GM19452 (cell line): ENCODE data around the gene GHR.
A peak's percentile ranks its signal among the peaks of the same experiment; 100 is the strongest.
"Not testable (repeated sequence)": the region's sequence is repeated elsewhere in the genome, so short reads cannot be mapped to it uniquely, and the experiment has no call there.

Experiments
- ATAC-seq: cut with Tn5 transposase; IDR thresholded peaks from one replicate; pipeline ENCODE4 v1.9.1; 2021; ENCODE audit not compliant: unreplicated experiment

GHR gene

DNA sequence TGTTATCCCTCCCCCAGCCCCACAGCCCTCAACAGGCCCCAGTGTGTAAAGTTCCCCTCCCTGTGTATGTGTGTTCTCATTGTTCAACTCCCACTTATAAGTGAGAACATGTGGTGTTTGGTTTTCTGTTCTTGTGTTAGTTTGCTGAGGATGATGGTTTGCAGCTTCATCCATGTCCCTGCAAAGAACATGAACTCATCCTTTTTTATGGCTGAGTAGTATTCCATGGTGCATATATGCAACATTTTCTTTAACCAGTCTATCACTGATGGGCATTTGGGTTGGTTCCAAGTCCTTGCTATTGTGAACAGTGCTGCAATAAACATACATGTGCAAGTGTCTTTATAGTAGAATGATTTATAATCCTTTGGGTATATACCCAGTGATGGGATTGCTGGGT, 261.8 kb downstream of the GHR start:
- not testable (repeated sequence) for ATAC-seq

DNA sequence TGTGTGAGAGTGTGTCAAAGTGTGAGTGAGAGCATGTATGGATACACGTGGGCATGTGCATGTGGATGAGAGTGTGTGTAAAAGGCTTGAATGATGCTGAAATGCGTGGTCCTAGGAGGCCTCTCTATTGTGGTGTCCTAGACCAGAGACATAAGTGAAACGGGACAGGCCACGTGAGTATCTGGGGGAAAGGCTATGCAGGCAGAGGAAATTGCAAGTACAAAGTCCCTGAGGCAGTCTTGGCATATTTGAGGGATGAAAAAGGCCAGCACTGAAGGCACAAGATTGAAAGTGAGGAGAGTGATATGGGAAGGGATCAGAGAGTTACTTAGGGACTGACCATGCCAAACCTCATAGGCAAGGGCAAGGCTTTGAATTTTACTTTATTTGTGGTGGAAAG, 266.2 kb downstream of the GHR start:
- ATAC-seq: no peak

DNA sequence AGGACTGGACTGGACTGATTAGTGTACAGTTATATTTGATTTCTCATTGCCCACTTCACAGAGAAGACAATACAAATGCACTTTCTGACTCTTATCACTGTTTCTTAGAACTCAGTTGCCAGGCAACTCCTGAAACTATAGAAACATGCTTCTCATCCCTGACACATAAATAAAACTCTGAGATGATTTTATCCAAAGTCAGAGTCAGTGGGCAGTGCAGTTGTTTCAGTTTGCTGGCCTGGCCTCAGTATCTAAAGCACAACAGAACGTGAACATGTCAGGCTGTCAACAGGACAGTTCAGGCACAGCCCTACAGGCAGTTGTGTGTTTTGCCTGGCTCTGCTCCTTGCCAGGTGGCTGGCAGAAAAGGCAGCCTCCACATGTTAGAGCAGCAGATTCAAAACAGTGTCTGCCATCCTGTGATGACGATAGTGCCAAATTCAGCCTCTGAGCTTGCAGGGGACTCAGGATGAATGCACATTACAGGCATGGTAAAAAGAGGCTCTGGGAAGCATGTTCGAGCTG, 268.2 kb downstream of the GHR start:
- no peak for ATAC-seq

DNA sequence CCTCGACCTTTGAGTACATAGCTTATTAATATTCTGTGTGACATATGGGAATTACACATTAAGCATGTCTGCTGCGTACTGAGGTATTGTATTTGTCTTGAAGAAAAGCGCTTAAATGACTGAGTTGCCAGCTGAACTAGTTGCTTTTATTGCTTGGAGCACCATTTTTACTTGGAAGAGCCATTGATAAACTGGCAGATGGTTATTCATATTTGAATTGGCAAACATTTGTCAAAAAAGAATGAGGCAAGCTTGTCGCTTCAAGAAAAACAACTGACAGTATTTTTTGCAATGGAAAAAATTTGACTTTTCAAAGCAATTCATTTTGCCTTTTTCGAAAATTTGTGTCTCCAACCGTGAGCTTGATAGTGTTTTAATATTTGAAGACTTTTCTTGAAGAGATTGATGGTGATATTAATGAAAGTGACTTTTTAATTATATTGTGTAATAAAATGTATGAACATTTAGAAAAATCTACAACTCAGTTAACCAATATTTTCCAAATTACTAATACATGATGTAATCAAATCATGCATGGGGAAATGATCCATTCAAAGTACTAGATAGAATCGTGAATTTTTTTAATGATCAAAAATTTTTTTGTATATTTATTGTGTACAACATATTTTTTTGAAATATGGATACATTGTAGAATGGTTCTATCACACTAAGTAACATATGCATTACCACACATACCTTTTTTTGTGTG, 278.3 kb downstream of the GHR start:
- ATAC-seq: no peak

DNA sequence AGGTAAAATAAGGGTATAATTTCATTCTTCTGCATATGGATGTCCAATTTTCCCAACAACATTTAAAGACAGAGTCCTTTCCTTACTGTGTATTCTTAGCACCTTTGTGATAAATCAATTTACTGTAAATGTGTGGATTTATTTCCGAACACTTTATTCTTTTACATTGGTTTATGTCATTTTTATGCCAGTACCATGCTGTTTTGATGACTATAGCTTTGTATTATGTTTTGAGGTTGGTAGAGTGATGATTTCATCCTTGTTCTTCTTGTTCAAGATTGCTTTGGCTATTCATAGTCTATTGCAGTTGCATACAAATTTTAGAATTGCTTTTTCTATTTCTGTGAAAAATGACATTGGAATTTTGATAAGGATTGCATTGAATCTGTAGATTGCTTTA, 280.0 kb downstream of the GHR start:
- ATAC-seq: no peak

DNA sequence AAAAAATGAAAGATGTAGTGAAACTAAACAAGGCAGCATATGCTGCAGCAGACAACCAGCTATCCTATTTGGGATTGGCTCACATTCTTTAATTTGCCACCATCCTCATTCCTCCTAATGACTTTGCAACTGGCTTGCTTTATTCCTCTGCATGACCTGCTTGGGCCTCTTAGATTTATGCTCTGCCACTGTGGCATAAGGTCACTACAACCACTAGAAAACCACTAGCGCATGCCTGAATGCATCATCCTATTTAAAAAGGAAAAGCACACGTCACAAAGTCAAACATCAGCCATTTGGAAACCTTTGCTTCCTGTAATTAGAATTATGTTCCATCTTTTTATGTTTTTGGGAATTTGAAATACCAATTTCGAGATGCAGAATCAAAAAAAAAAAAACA, 292.5 kb downstream of the GHR start:
- ATAC-seq: no peak

DNA sequence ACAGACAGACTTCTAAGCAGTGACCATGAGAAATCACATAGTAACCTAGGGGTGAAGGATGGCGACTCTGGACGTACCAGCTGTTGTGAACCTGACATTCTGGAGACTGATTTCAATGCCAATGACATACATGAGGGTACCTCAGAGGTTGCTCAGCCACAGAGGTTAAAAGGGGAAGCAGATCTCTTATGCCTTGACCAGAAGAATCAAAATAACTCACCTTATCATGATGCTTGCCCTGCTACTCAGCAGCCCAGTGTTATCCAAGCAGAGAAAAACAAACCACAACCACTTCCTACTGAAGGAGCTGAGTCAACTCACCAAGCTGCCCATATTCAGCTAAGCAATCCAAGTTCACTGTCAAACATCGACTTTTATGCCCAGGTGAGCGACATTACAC, 295.4 kb downstream of the GHR start:
- ATAC-seq: peak; percentile 95

DNA sequence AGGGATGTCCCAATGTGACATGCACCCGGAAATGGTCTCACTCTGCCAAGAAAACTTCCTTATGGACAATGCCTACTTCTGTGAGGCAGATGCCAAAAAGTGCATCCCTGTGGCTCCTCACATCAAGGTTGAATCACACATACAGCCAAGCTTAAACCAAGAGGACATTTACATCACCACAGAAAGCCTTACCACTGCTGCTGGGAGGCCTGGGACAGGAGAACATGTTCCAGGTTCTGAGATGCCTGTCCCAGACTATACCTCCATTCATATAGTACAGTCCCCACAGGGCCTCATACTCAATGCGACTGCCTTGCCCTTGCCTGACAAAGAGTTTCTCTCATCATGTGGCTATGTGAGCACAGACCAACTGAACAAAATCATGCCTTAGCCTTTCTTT, 295.8 kb downstream of the GHR start:
- no peak for ATAC-seq

DNA sequence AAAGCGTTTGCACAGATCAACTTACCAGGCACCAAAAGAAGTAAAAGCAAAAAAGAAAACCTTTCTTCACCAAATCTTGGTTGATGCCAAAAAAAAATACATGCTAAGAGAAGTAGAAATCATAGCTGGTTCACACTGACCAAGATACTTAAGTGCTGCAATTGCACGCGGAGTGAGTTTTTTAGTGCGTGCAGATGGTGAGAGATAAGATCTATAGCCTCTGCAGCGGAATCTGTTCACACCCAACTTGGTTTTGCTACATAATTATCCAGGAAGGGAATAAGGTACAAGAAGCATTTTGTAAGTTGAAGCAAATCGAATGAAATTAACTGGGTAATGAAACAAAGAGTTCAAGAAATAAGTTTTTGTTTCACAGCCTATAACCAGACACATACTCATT, 297.0 kb downstream of the GHR start:
- ATAC-seq: no peak

DNA sequence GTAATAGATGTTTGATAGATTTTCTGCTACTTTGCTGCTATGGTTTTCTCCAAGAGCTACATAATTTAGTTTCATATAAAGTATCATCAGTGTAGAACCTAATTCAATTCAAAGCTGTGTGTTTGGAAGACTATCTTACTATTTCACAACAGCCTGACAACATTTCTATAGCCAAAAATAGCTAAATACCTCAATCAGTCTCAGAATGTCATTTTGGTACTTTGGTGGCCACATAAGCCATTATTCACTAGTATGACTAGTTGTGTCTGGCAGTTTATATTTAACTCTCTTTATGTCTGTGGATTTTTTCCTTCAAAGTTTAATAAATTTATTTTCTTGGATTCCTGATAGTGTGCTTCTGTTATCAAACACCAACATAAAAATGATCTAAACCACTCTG, 298.2 kb downstream of the GHR start:
- no peak for ATAC-seq

DNA sequence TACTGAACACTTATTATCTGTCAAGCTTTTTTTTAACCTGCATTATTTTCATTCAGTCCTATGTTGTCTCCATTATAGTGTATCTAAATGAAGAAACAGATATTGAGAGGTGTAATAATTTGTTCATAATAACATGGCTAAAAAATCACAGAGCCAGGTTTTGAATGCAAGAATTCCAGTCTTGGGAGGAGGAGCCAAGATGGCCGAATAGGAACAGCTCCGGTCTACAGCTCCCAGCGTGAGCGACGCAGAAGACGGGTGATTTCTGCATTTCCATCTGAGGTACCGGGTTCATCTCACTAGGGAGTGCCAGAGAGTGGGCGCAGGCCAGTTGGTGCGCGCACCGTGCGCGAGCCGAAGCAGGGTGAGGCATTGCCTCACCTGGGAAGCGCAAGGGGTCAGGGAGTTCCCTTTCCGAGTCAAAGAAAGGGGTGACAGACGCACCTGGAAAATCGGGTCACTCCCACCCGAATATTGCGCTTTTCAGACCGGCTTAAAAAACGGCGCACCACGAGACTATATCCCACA, 311.4 kb downstream of the GHR start:
- ATAC-seq: not testable (repeated sequence)

DNA sequence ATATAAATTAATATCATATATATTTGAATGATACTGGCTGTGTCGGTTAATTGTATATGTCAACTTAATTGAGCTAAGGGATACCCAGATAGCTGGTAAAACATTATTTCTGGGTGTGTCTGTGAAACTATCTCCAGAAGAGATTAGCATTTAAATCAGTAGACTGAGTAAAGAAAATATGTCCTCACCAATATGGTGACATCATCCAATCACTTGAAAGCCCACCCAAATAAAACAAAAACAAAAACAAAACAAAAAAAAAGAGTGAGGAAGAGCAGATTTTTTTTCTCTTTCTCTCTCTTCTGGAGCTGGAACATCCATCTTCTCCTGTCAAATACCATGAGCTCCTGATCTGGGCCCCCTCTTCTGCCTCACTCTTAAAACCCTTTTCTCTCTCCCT, 317.7 kb downstream of the GHR start:
- no peak for ATAC-seq

DNA sequence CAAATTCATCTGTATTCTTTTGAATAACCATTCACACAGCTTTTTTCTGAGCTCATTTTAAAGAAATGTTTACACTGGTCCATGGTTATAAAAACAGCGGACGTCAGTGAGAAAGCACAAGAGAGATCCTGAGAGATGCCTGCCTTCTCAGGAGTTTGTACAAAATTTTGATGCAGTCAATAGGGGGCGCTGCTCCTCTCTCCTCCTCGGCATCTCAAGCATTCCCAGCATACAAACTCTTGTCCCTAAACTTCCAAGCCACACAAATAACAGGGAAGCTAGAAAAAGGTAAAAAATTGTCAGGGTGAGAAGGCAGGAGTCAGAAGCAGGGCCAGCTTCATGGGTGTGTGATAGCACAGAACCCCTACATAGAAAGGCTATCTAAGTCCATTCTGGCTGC, 322.2 kb downstream of the GHR start:
- ATAC-seq: no peak

DNA sequence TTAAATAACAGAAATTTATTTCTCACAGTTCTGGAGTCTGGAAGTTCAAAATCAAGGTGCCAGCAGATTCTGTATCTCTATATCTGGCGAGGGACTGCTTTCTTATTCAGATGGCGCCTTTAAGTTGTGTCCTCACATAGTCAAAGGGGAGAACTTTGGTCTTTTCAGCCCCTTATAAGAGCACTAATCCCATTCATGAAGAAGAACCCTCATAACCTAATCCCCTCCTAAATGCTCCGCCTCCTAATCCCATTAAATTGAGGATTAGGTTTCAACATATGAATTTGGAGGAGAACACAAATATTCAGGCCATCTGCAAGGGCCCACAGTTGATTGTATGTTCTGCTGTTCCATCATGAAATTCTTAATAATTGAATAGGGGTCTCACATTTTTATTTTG, 322.6 kb downstream of the GHR start:
- no peak for ATAC-seq

DNA sequence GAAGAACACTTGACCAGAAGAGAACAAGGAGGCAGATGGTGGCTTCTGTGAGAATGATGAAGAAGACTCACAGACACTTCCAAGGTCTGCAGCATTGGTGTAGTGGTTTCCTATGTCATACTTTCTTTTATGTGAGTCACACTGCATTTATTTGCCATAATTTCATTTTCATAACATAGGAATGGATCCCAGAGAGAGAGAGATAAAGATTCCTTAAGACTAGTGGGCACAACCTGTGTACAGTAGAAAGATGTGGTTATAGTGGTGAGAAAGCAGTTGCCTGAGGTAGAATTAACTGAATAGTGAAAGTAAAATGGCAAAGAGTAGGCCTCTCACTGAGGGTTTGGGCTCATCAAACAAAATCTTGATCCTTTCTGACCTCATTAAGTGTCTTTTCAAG, 325.8 kb downstream of the GHR start:
- ATAC-seq: peak; percentile 58

DNA sequence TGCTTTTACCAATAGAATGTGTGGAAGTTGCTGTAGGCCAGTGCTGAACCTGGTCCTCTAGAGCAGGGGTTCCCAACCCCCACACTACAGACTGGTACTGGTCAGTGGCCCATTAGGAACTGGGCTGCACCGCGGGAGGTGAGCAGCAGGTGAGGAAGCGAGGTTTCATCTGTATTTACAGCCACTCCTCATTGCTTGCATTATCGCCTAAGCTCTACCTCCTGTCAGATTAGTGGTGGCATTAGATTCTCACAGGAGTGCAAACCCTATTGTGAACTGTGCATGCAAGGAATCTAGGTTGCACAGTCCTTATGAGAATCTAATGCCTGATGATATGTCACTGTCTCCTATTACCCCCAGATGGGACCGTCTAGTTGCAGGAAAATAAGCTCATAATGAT, 327.3 kb downstream of the GHR start:
- ATAC-seq: no peak

DNA sequence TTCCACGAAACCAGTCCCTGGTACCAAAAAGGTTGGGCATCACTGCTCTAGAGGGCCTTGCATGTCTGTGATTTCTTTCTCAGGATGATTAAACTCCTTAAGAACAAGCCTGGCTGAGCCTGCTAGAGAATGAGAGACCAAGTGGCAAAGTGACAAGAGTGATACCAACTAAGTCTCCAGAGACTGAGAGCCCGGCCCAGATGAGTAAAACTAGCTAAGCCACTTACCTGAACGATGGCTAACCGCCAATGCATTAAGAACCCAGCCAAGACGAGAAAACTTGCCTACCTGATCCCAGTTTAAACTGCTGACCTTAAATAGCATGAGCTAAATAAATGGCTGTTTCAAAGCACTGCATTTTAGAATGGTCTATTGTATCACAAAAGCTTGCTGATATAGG, 327.8 kb downstream of the GHR start:
- ATAC-seq: no peak

DNA sequence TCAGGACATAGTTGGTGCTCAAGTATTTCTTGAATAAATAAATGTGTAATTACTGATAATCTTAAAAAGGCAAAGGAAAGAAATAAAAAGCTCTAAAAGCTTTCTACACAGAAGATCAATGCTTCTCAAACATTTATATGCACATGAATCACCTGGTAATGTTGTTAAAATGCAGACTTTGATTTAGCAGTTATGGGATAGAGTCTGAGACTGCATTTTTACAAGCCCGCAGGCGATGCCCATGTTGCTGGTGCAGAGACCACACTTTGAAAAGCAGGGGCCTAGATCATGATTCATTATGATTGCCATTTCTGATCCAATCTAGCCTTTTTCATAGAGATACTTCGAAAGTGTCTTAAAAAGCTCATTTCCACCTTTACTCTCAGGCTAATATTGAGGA, 329.9 kb downstream of the GHR start:
- ATAC-seq: no peak

DNA sequence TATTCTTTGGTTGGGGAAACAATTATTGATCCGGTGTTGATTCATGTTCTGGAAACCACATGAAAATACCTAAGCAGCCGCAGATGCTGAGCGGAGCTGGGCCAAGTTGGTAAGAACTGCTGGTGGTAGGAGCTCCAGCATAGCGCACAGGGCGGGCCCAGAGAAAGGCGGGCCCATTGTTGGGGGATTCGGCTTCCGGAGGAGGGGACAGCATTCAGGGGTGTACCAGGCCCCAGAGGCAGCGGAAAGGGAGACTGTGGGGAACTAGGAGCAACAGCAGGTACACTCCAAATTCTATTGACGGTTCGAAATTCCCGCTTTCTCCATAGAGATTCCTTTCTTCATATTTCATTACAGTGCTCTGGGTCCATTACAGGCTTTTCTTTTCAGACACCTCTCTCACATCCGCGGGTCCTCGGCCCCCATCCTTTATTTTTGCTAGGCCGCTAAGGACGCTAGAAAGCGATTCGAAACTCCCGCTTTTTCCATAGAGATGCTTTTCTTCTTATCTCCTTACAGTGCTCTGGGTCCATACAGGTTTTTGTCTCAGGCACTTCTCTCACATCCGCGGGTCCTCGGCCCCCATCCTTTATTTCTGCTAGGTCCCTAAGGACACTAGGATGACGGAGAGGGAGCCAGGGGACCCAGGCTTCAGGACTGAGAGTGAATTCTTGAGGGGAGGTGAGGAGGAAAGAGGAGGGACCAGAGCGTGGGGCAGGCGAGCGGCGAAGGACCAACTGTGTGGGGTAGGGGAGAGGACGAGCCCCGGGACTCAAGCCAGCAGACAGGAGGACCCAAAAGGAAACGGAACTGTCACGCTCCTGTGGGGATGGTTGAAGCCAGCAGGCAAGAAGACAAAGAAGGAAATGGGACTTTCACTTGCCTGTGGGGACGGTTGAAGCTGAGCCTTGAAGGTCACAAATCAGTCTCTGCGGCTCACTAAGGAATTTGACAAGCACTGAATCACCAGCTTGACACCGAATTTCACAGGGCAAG, 333.7 kb downstream of the GHR start, which contains the start of gene CCDC152:
TSS of gene CCDC152 (plus strand) at position 213 of the 996 bp plus-strand sequence. CDS start 2,304 bp downstream, outside the sequence.
- ATAC-seq: peak; percentile 91

DNA sequence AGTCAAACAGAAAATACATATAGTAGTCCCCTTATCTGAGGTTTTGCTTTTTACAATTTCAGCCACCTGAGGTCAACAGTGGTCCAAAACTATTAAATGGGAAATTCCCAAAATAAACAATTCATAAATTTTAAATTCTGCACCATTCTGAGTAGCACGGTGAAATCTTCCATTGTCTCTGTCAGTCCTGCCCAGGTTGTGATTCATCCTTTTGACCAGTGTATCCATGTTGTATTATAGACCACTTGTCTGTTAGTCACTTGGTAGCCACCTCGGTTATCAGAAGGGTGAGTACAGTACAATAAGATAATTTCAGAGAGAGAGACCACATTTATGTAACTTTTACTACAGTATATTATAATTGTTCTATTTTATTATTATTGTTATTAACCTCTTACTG, 336.2 kb downstream of the GHR start:
- no peak for ATAC-seq

DNA sequence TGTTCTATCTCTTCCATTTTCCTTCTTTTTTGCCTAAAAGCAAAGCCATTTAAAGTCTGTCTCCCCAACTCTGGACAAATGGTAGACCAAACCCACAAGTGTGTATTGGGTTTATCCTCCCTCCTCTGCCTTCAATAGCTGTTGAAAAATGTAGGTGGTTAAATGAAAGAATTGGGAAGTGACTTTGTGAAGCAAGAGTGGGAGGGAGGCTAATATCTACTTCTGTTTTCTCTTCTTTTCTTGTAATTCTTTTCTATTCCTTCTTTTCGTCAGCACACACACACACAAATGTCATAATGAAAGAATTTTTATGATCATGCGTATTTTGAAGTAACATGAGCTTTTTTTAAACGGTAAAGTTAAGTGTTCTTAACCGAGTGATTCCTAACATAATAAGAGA, 337.2 kb downstream of the GHR start:
- ATAC-seq: no peak

DNA sequence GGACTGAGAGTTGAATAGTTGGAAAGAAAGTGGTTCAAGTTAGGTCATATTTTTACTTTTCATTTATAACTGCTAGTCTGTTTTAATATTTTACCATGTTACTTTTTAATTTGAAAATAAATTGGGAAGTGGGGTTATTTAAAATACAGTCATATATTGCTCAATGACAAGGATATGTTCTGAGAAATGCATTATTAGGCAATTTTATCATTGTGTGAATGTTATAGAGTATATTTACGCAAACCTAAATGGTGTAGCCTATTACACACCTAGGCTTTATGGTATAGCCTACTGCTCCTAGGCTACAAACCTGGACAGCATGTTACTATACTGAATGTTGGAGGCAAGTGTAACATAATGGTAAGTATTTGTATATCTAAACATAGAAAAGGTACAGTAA, 338.6 kb downstream of the GHR start:
- no peak for ATAC-seq
